ENCODE measurements around the gene NEB. TPM values are rescaled to one million over a fixed set of nuclear protein-coding genes. Genes with fewer than 3 reads are reported as not detected.
"Not testable (repeated sequence)": the region's sequence is repeated elsewhere in the genome, so short reads cannot be mapped to it uniquely, and the experiment has no call there.

NEB gene
- total RNA-seq, 2 donors from 2014 or later: 0.63 to 1.3 TPM

DNA sequence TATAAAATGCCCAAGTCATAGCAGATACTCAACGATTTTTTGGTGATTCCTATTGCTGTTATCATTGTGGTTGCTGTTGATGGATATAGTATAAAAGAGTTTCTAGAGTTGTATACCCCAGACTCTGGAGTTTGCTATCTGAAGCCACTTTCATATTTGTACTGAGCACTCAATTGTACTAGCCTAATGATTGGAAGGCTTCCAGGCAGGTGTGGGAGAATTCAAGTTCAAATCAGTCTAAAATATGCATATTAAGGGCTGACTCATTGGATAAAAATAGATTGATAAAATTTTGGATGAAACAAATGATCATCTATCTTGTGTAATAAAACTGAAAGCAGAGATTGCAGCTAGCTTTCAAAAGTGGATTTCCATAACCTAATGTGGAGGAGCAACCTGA, 122.9 kb downstream of the NEB start:
- Mint-ChIP-seq H3K4me1 (peaks cover 7% of the 10 kb centered on the region), H3K27ac (no peak overlapping the region), H3K36me3 (ENCODE audit: low read depth) (no peaks in the 10 kb centered on the region), H3K4me3 (no peak overlapping the region), H3K27me3 (no peaks in the 10 kb centered on the region), H3K9me3 (no peaks in the 10 kb centered on the region)
- no peak for ATAC-seq (replicated peaks)

DNA sequence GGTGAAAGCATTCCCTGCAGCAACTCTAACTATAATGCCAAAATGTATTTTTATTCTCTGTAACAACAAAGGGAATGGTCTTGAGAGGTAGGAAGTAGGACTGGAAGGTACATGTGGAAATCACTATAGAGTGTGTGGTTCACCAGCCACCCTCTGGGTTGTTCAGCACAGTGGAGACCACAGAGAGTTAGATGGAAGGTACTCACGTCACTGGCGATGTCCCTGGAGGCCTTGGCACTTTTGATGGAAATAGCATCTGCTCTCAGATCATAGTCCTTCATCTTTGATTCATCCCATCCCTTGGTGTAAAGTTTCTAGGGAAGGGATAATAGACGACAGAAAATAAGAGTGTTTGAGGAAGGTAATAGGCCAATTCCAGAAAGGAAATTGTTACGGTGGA, 124.0 kb downstream of the NEB start:
- H3K4me1 Mint-ChIP-seq: peaks cover 6% of the 10 kb centered on the region

DNA sequence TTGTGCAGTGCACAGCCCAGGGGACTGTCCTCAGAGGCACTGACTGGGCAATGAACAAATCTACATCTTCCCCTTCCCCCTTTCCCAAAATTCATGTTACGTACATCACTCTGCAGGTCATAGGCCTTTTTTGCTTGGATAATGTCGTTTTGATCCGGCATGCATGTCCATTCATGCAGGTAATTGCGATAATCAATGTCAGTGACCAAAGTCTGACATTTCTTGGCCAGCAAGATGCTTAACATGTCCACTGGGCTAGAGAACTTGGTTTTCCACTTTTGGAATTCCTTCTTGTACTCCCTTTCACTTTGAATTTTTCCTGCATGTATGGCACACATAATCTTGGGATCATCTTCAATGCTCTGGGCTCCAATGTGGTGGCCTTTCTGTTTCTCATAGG, 124.6 kb downstream of the NEB start:
- H3K4me3 Mint-ChIP-seq: no peak overlapping the region

More for the DNA sequence above, 124.0 kb downstream of the NEB start:
- ATAC-seq (replicated peaks): no peak
- no peak overlapping the region for H3K27ac Mint-ChIP-seq
- no peaks in the 10 kb centered on the region for H3K9me3 Mint-ChIP-seq
- H3K4me3 Mint-ChIP-seq: no peak overlapping the region
- H3K36me3 Mint-ChIP-seq (ENCODE audit: low read depth): no peaks in the 10 kb centered on the region
- no peaks in the 10 kb centered on the region for H3K27me3 Mint-ChIP-seq

DNA sequence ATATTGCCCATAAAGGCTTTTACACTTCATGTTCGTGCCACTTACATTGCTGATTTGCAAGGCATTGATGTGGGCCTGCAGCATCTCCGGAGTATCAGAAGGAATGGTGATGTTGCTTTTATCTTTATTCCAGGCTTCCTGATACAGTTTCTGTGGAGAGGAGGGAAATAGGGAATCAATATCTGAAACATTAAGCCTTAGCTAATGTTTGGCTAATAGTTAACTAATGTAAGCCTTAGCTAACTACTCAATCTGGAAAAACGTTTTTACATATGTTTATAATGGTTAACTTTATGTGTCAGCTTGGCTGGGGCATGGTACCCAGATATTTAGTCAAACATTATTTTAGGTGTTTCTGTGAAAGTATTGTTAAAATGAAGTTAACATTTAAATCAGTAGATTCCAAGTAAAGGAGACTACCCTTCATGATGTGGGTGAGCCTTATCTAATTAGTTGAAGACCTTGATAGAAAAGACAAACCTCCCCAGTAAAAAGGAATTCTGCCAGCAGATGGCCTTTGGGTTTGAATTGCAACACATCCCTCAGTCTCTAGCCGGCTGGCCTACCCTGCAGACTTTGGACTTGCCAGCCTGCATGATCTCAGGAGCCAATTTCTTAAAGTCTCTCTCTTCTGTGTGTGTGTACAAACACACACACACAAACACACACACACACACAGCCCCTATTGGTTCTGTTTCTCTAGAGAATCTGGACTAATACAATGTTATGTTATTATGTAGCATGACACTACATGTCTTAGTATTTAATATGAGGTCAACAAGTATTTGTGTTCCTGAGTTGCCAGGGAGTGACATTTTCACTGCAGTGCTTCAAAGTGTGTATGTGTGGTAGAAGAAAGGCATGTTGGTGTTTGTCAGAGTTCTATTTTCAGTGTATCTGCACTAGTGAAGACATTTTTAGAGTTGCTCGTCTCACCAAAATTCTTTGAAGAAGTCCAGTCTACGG, 126.5 kb downstream of the NEB start:
- not testable (repeated sequence) for H3K27ac Mint-ChIP-seq, H3K27me3 Mint-ChIP-seq, H3K9me3 Mint-ChIP-seq

More for the DNA sequence above, 124.6 kb downstream of the NEB start:
- H3K27me3 Mint-ChIP-seq: no peaks in the 10 kb centered on the region
- no peak overlapping the region for H3K27ac Mint-ChIP-seq
- no peak for ATAC-seq (replicated peaks)
- H3K36me3 Mint-ChIP-seq (ENCODE audit: low read depth): no peaks in the 10 kb centered on the region
- H3K9me3 Mint-ChIP-seq: no peaks in the 10 kb centered on the region
- H3K4me1 Mint-ChIP-seq: peaks cover under 1% of the 10 kb centered on the region

DNA sequence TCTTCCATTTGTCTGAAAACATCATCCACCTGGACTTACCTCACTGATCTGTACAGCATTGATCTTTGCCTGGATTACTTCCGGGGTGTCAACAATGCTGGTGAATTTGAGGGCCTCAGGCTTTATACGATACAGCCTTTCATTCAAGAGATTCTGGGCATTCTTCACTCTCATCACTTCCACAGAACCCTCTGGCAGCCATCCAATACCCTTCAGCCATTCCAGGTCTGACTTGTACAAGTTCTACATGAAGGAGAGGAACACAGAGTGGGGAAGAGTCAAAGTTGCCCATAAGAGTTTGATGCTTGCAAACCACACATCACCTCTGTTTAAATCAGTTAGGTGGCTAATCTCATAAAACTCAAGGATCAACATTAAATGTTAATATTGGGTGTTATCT, 130.7 kb downstream of the NEB start:
- H3K36me3 Mint-ChIP-seq (ENCODE audit: low read depth); H3K27ac Mint-ChIP-seq; H3K4me1 Mint-ChIP-seq; H3K4me3 Mint-ChIP-seq; H3K9me3 Mint-ChIP-seq; ATAC-seq (replicated peaks); H3K27me3 Mint-ChIP-seq: not testable (repeated sequence)

More for the DNA sequence above, 126.5 kb downstream of the NEB start:
- not testable (repeated sequence) for ATAC-seq (replicated peaks); H3K4me3 Mint-ChIP-seq; H3K36me3 Mint-ChIP-seq (ENCODE audit: low read depth); H3K4me1 Mint-ChIP-seq

DNA sequence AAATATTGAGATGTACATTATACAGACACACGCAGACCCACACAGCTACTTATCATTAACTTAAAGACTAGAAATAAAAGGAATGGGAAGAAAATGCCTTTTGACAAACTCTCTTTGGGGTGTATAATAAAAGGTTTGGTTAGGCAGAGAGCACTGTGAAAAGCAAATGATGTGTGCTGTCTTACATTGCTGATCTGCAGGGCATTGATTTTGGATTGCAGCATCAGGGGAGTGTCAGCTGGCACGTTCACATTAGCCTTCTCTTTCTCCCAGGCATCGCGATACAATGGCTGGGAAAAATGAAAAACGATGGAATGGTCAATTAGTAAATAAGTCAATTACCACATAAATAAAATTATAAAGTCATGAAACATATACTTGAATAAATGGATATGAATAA, 131.9 kb downstream of the NEB start:
- not testable (repeated sequence) for H3K9me3 Mint-ChIP-seq; H3K4me3 Mint-ChIP-seq; ATAC-seq (replicated peaks); H3K36me3 Mint-ChIP-seq (ENCODE audit: low read depth); H3K27me3 Mint-ChIP-seq; H3K4me1 Mint-ChIP-seq; H3K27ac Mint-ChIP-seq

DNA sequence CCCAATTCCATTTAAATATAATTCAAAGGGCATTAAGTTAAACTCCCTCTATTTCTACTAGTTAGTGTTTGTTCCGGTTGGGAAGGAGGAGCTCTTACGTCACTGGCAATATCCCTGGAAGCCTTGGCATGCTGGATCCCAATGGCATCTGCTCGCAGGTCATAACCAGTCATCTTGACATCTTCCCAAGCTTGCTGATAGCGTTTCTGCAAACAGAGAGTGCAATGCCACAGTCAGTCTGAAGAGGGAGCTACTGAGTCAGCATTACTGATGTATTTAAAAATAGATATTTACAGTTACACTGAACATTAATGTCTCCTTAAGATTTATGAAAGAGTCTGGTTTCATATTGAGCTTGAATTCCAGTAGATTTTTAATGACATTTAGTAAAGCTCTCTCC, 132.5 kb downstream of the NEB start:
- H3K27ac Mint-ChIP-seq; H3K4me3 Mint-ChIP-seq; H3K4me1 Mint-ChIP-seq; H3K27me3 Mint-ChIP-seq; H3K36me3 Mint-ChIP-seq (ENCODE audit: low read depth); ATAC-seq (replicated peaks); H3K9me3 Mint-ChIP-seq: not testable (repeated sequence)

DNA sequence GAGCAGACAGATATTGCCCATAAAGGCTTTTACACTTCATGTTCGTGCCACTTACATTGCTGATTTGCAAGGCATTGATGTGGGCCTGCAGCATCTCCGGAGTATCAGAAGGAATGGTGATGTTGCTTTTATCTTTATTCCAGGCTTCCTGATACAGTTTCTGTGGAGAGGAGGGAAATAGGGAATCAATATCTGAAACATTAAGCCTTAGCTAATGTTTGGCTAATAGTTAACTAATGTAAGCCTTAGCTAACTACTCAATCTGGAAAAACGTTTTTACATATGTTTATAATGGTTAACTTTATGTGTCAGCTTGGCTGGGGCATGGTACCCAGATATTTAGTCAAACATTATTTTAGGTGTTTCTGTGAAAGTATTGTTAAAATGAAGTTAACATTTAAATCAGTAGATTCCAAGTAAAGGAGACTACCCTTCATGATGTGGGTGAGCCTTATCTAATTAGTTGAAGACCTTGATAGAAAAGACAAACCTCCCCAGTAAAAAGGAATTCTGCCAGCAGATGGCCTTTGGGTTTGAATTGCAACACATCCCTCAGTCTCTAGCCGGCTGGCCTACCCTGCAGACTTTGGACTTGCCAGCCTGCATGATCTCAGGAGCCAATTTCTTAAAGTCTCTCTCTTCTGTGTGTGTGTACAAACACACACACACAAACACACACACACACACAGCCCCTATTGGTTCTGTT, 137.2 kb downstream of the NEB start:
- not testable (repeated sequence) for H3K9me3 Mint-ChIP-seq; H3K4me3 Mint-ChIP-seq; H3K4me1 Mint-ChIP-seq; ATAC-seq (replicated peaks); H3K27me3 Mint-ChIP-seq; H3K27ac Mint-ChIP-seq; H3K36me3 Mint-ChIP-seq (ENCODE audit: low read depth)

DNA sequence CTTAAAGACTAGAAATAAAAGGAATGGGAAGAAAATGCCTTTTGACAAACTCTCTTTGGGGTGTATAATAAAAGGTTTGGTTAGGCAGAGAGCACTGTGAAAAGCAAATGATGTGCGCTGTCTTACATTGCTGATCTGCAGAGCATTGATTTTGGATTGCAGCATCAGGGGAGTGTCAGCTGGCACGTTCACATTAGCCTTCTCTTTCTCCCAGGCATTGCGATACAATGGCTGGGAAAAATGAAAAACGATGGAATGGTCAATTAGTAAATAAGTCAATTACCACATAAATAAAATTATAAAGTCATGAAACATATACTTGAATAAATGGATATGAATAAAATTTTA, 142.4 kb downstream of the NEB start:
- H3K36me3 Mint-ChIP-seq (ENCODE audit: low read depth); H3K4me1 Mint-ChIP-seq; H3K27me3 Mint-ChIP-seq; ATAC-seq (replicated peaks); H3K9me3 Mint-ChIP-seq; H3K27ac Mint-ChIP-seq; H3K4me3 Mint-ChIP-seq: not testable (repeated sequence)

DNA sequence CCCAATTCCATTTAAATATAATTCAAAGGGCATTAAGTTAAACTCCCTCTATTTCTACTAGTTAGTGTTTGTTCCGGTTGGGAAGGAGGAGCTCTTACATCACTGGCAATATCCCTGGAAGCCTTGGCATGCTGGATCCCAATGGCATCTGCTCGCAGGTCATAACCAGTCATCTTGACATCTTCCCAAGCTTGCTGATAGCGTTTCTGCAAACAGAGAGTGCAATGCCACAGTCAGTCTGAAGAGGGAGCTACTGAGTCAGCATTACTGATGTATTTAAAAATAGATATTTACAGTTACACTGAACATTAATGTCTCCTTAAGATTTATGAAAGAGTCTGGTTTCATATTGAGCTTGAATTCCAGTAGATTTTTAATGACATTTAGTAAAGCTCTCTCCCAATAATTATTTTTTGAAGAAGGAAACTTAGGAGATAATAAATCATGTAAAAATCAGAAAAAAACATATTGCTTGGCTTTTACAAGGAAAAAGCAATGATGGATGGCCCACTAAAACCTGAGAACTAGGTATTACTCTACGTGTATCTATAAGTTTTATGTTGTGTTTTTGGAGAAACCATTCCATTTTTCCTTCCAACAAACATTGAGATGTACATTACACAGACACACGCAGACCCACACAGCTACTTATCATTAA, 142.9 kb downstream of the NEB start:
- not testable (repeated sequence) for H3K36me3 Mint-ChIP-seq (ENCODE audit: low read depth); H3K9me3 Mint-ChIP-seq; H3K4me1 Mint-ChIP-seq; H3K4me3 Mint-ChIP-seq; H3K27me3 Mint-ChIP-seq; H3K27ac Mint-ChIP-seq
- ATAC-seq (replicated peaks): peak; percentile 23

DNA sequence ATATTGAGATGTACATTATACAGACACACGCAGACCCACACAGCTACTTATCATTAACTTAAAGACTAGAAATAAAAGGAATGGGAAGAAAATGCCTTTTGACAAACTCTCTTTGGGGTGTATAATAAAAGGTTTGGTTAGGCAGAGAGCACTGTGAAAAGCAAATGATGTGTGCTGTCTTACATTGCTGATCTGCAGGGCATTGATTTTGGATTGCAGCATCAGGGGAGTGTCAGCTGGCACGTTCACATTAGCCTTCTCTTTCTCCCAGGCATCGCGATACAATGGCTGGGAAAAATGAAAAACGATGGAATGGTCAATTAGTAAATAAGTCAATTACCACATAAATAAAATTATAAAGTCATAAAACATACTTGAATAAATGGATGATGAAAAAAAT, 153.0 kb downstream of the NEB start:
- not testable (repeated sequence) for H3K4me3 Mint-ChIP-seq; ATAC-seq (replicated peaks)

DNA sequence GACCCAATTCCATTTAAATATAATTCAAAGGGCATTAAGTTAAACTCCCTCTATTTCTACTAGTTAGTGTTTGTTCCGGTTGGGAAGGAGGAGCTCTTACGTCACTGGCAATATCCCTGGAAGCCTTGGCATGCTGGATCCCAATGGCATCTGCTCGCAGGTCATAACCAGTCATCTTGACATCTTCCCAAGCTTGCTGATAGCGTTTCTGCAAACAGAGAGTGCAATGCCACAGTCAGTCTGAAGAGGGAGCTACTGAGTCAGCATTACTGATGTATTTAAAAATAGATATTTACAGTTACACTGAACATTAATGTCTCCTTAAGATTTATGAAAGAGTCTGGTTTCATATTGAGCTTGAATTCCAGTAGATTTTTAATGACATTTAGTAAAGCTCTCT, 153.6 kb downstream of the NEB start:
- not testable (repeated sequence) for H3K27me3 Mint-ChIP-seq; H3K4me1 Mint-ChIP-seq; H3K27ac Mint-ChIP-seq; H3K4me3 Mint-ChIP-seq; H3K9me3 Mint-ChIP-seq; H3K36me3 Mint-ChIP-seq (ENCODE audit: low read depth)
- peak; percentile 19 for ATAC-seq (replicated peaks)

More for the DNA sequence above, 153.0 kb downstream of the NEB start:
- not testable (repeated sequence) for H3K27me3 Mint-ChIP-seq; H3K9me3 Mint-ChIP-seq; H3K4me1 Mint-ChIP-seq; H3K27ac Mint-ChIP-seq; H3K36me3 Mint-ChIP-seq (ENCODE audit: low read depth)

DNA sequence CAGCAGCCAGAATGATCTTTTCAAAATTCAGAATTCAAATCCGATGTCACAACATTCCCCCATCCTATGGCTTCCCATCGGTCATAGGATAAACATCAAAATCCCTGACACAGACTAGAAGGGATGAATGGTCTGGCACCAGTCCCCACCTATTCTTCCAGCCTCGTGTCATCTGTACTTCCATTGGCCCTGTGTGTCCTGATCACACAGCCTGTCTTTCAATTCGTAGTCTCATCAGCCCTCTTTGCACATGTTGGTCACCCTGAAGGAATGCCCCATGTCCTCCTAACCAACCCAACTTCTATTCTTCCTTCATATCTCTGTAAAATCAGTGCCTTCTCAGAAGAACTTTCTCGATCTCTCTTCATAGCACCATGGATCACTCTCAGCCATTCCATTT, 157.2 kb downstream of the NEB start:
- H3K4me3 Mint-ChIP-seq: no peak overlapping the region
- no peaks in the 10 kb centered on the region for H3K9me3 Mint-ChIP-seq
- no peak overlapping the region for H3K27ac Mint-ChIP-seq
- H3K4me1 Mint-ChIP-seq: no peaks in the 10 kb centered on the region
- no peaks in the 10 kb centered on the region for H3K36me3 Mint-ChIP-seq (ENCODE audit: low read depth)
- no peak for ATAC-seq (replicated peaks)
- no peaks in the 10 kb centered on the region for H3K27me3 Mint-ChIP-seq

DNA sequence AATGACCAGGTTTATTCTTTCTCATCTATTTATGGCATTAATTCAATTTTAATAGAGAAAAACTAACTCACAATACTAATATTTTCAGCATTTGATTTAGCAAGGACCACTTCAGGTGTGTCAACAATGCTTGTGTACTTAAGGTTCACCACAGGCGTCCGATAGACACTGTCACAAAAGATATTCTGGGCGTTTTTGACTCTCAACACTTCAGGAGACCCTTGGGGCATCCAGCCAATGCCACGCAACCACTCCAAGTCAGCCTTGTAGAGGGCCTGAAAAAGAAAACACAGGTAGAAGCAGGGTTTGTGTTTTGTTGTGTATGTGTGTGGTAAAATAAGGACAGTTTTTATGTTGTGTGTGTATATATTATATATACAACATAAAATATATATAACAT, 158.2 kb downstream of the NEB start:
- Mint-ChIP-seq H3K9me3 (no peaks in the 10 kb centered on the region), H3K27me3 (no peaks in the 10 kb centered on the region), H3K4me1 (no peaks in the 10 kb centered on the region), H3K27ac (no peak overlapping the region), H3K36me3 (ENCODE audit: low read depth) (no peaks in the 10 kb centered on the region), H3K4me3 (no peak overlapping the region)
- ATAC-seq (replicated peaks): no peak

DNA sequence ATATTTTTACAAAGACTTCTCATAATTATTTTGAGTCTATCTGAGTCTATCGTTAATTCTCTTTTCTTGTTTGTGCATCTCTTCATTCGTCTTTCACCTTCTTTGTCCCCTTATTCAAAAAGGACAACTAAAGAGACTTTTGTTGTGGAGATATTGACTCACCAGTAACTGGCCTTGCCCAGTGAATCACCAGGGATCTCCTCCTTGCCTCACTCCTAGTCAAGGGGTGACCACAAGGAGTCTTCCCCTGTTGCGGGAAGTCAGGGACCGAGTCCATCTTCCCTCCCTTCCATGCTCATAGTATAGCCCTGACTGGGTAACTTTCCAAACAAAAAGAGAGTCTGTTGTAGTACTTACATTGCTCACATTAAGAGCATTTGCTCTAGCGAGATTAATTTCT, 158.9 kb downstream of the NEB start:
- Mint-ChIP-seq H3K4me3 (no peak overlapping the region), H3K9me3 (no peaks in the 10 kb centered on the region), H3K36me3 (ENCODE audit: low read depth) (no peaks in the 10 kb centered on the region), H3K27me3 (no peaks in the 10 kb centered on the region), H3K4me1 (no peaks in the 10 kb centered on the region), H3K27ac (no peak overlapping the region)
- ATAC-seq (replicated peaks): no peak

Data from activated T-helper 17 cell treated with anti-CD3 and anti-CD28 coated beads, Interleukin-2, amount 50 U/mL, for 72 hours (primary cell).